MCF 10A (cell line): ENCODE results near the gene JPH3. TPM values are rescaled to one million over a fixed set of nuclear protein-coding genes. Genes with fewer than 3 reads are reported as not detected.

ENCODE experiments used
- BruUV-seq: library from RNA; stranded (reverse); fragments of 400-500 nt; replicated peaks from 2 replicates; lab custom pipeline; 2021; lab: Mats Ljungman, UMichigan
- CTCF ChIA-PET: fragments of 300-600 bp; sonication (Branson Sonifier 250); formaldehyde crosslinking; extraction: SDS; loops from one replicate; lab custom pipeline; 2021; ENCODE audit warnings: antibody characterized with exemption, inconsistent platforms; lab: Yijun Ruan, JAX
- POLR2A ChIA-PET: fragments of 300-600, 350-650 bp; sonication (Branson Sonifier 250); formaldehyde crosslinking; extraction: SDS; loops from one replicate; lab custom pipeline; 2020; ENCODE audit warnings: antibody characterized with exemption, inconsistent platforms; lab: Yijun Ruan, JAX
- DNase-seq: peaks from one replicate; pipeline ENCODE4 v3.0.0-alpha.2; 2018; ENCODE audit not compliant: unreplicated experiment
- H3K27ac Mint-ChIP-seq: one replicate; pipeline ENCODE4 v1.8.0; 2022; ENCODE audit warnings: mild to moderate bottlenecking, low read depth, mixed read lengths; ENCODE audit not compliant: unreplicated experiment
- H3K27me3 Mint-ChIP-seq: one replicate; pipeline ENCODE4 v1.8.0; 2022; ENCODE audit warnings: mixed read lengths; ENCODE audit not compliant: insufficient read depth, unreplicated experiment
- H3K36me3 Mint-ChIP-seq: one replicate; pipeline ENCODE4 v1.8.0; 2022; ENCODE audit warnings: mild to moderate bottlenecking, moderate library complexity, mixed read lengths; ENCODE audit not compliant: insufficient read depth, unreplicated experiment
- H3K4me1 Mint-ChIP-seq: one replicate; pipeline ENCODE4 v1.8.0; 2022; ENCODE audit warnings: mixed read lengths; ENCODE audit not compliant: insufficient read depth, unreplicated experiment
- H3K4me3 Mint-ChIP-seq: one replicate; pipeline ENCODE4 v1.8.0; 2022; ENCODE audit warnings: mild to moderate bottlenecking, moderate library complexity, mixed read lengths; ENCODE audit not compliant: unreplicated experiment
- H3K9me3 Mint-ChIP-seq: one replicate; pipeline ENCODE4 v1.8.0; 2022; ENCODE audit warnings: mixed read lengths; ENCODE audit not compliant: unreplicated experiment
- intact Hi-C: fragments of 100-400 bp; cut with micrococcal nuclease; formaldehyde crosslinking; loops from 2 replicates; pipeline ENCODE4 v1.14.1; 2022
- total RNA-seq: library from RNA; stranded (reverse); gene quantifications from 2 replicates; pipeline ENCODE4 v1.2.3, GENCODE V29; 2022
- TF ChIP-seq, protein P1 (sequence below): fragments of 200-600 bp; IDR thresholded peaks from one replicate; pipeline ENCODE4 v1.8.0; 2022; ENCODE audit warnings: antibody characterized with exemption, mild to moderate bottlenecking; ENCODE audit not compliant: unreplicated experiment

JPH3 gene
- total RNA-seq, 1 experiment from 2014 or later: not detected

GRCh38 chr16:87728026-87728425, 125.7 kb downstream of the JPH3 start:
- Mint-ChIP-seq H3K4me3 (no peak overlapping the region), H3K4me1 (no peaks in the 10 kb centered on the region), H3K9me3 (no peaks in the 10 kb centered on the region), H3K27ac (no peak overlapping the region), H3K36me3 (peaks cover 75% of the 10 kb centered on the region), H3K27me3 (no peaks in the 10 kb centered on the region)
- BruUV-seq: no TSS peak
- CTCF ChIA-PET: interaction anchor here (0.5 kb wide), 1 partner anchor 79 kb away, joined by 3 read pairs; no protein-coding TSS in a partner anchor
- TF ChIP-seq, protein P1, sequence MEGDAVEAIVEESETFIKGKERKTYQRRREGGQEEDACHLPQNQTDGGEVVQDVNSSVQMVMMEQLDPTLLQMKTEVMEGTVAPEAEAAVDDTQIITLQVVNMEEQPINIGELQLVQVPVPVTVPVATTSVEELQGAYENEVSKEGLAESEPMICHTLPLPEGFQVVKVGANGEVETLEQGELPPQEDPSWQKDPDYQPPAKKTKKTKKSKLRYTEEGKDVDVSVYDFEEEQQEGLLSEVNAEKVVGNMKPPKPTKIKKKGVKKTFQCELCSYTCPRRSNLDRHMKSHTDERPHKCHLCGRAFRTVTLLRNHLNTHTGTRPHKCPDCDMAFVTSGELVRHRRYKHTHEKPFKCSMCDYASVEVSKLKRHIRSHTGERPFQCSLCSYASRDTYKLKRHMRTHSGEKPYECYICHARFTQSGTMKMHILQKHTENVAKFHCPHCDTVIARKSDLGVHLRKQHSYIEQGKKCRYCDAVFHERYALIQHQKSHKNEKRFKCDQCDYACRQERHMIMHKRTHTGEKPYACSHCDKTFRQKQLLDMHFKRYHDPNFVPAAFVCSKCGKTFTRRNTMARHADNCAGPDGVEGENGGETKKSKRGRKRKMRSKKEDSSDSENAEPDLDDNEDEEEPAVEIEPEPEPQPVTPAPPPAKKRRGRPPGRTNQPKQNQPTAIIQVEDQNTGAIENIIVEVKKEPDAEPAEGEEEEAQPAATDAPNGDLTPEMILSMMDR: no peak
- intact Hi-C loops: no loop called here
- POLR2A ChIA-PET: interaction anchor here (0.6 to 0.8 kb wide), 2 partner anchors 14 to 930 kb away, joined by 3 read pairs; no protein-coding TSS in a partner anchor
- no peak for DNase-seq

DNA sequence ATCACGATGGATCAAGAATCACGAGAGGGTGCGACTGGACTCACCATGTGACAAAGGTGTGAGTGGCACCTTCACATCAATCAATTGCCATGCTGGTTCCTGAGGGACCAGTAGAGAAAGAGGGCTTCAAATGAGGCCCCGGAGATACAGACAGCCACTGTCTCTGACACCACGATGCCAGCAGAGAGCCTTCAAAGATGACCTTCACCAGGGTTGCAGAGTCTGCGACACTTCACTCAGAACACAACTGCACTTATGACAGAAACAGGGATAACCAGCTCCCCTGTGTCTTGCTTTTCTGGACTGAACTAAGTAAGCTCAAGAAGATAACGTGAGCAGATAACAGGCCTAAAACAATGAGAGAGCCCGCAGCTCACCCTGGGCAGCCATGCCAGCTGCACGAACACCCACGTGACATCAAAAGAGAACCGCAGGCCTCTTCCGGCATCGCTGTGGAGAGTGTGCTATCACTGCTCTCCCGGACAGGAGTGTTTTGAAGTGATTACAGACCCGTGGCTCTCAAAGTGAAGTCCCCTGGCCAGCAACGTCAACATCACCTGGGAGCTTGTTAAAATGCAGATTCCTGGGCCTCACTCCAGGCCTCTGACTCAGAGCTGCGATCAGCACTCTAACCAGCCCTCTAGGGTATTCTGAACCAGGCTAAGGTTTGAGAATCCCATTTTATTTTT, 127.1 kb downstream of the JPH3 start:
- TF ChIP-seq, protein P1: no peak
- Mint-ChIP-seq H3K27me3 (no peaks in the 10 kb centered on the region), H3K4me1 (no peaks in the 10 kb centered on the region), H3K36me3 (peaks cover 70% of the 10 kb centered on the region), H3K4me3 (no peak overlapping the region), H3K9me3 (no peaks in the 10 kb centered on the region), H3K27ac (no peak overlapping the region)
- DNase-seq: no peak
- ChIA-PET POLR2A (interaction anchor here (1.5 kb wide), 1 partner anchor 39 kb away, joined by 5 read pairs; no protein-coding TSS in a partner anchor), CTCF (interaction anchor here (0.8 to 1.2 kb wide), 2 partner anchors 8 to 40 kb away, joined by 4 to 5 read pairs; no protein-coding TSS in a partner anchor)
- BruUV-seq: no TSS peak
- intact Hi-C loops: no loop called here

GRCh38 chr16:87731607-87732006, 129.3 kb downstream of the JPH3 start:
- no TSS peak for BruUV-seq
- peaks cover 68% of the 10 kb centered on the region for H3K36me3 Mint-ChIP-seq
- no peaks in the 10 kb centered on the region for H3K4me1 Mint-ChIP-seq
- no peak overlapping the region for H3K4me3 Mint-ChIP-seq
- no peaks in the 10 kb centered on the region for H3K9me3 Mint-ChIP-seq
- intact Hi-C loops: no loop called here
- TF ChIP-seq, protein P1: no peak
- ChIA-PET POLR2A (no interaction called here), CTCF (interaction anchor here (0.6 kb wide), 1 partner anchor 295 kb away, joined by 4 read pairs; no protein-coding TSS in a partner anchor)
- no peaks in the 10 kb centered on the region for H3K27me3 Mint-ChIP-seq
- DNase-seq: no peak
- no peak overlapping the region for H3K27ac Mint-ChIP-seq

DNA sequence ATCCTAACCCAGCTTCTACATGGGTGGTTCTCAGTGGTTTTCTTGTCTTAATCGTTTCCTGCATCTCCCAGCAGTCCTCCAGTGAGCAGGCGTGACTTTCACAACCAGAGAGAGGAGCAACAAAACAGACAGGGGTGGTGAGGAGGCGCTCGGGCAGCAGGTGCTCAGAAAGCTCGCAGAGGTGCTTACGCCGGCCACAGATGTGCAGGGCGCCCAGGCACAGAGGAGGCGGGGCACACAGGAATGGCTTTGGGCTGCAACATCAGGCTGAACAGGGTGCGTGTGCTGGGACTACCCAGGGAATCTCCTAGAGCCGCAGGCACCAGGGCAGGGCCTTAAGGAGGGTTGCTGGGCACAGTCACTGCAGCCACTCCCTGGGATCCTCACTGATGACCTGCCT, 130.9 kb downstream of the JPH3 start:
- DNase-seq: no peak
- ChIA-PET CTCF (no interaction called here), POLR2A (interaction anchor here (0.6 kb wide), 1 partner anchor 10 kb away, joined by 3 read pairs; no protein-coding TSS in a partner anchor)
- Mint-ChIP-seq H3K27ac (no peak overlapping the region), H3K27me3 (no peaks in the 10 kb centered on the region), H3K9me3 (no peaks in the 10 kb centered on the region), H3K4me1 (no peaks in the 10 kb centered on the region), H3K36me3 (peaks cover 53% of the 10 kb centered on the region), H3K4me3 (no peak overlapping the region)
- intact Hi-C loops: no loop called here
- TF ChIP-seq, protein P1: no peak
- no TSS peak for BruUV-seq
